ENCODE measurements around the gene ASCC1. TPM values are rescaled to one million over a fixed set of nuclear protein-coding genes. Genes with fewer than 3 reads are reported as not detected.

ASCC1 gene
- total and polyA plus RNA-seq, 2 donors (not counting 3 experiments of a cell fraction or from before 2014, with no cell fraction given) = 16.0 to 24.9 TPM

- no peak for TF ChIP-seq CTCF (IDR thresholded peaks at IDR 0.05; ENCODE audit: extremely low read depth in 1 of 2, insufficient read depth in 1 of 2, low read depth in 1 of 2, low read length in 2 of 2)
- no peak for TF ChIP-seq MAX (IDR thresholded peaks at IDR 0.05; ENCODE audit: insufficient read depth, insufficient read length)
- no peak for TF ChIP-seq MYC (IDR thresholded peaks at IDR 0.05; ENCODE audit: low read depth, low read length)
- no peak for TF ChIP-seq GATA2 (IDR thresholded peaks at IDR 0.05; ENCODE audit: insufficient read depth, insufficient read length, low read depth, low read length)
- no peak for TF ChIP-seq POLR2AphosphoS5 (IDR thresholded peaks at IDR 0.05; ENCODE audit: insufficient read depth, low read depth, low read length)
- TF ChIP-seq EZH2 (IDR thresholded peaks at IDR 0.05; ENCODE audit: borderline replicate concordance, low read depth, low read length, severe bottlenecking) = no peak
- TF ChIP-seq JUN (IDR thresholded peaks at IDR 0.05; ENCODE audit: borderline replicate concordance, insufficient read depth, insufficient read length, low read depth) = no peak
- no peak for TF ChIP-seq POLR2A (IDR thresholded peaks at IDR 0.05; ENCODE audit: low read depth, low read length)
- no peak for TF ChIP-seq FOS (IDR thresholded peaks at IDR 0.05; ENCODE audit: borderline replicate concordance, insufficient read depth, low read length)
- dilution Hi-C loops (cut with MboI; ENCODE audit: extremely low pct_ligation_motif_present, low sequenced_read_pairs) (no loop called here), intact Hi-C loops (cut with micrococcal nuclease) (no loop called here)
- FAIRE-seq = no peak
- Histone ChIP-seq H3K9ac (replicated peaks; ENCODE audit: extremely low read depth, insufficient read depth, low read length) (no peak overlapping the region), H4K20me1 (replicated peaks; ENCODE audit: control insufficient read depth, extremely low read depth, insufficient read depth, low read length) (no peaks in the 10 kb centered on the region), H3K36me3 (ENCODE audit: control insufficient read depth in 2 of 2, extremely low read depth in 1 of 2, insufficient read depth in 2 of 2, low read length in 2 of 2) (no peaks in the 10 kb centered on the region), H2AFZ (ENCODE audit: low read depth, low read length) (no peak overlapping the region), H3K4me3 (replicated peaks in 1 of 3; ENCODE audit: insufficient read depth in 1 of 3, low read depth in 1 of 3, low read length in 3 of 3) (no peak overlapping the region), H3K4me2 (ENCODE audit: insufficient read depth, low read length) (peak overlapping the region; percentile 76), H3K9me1 (replicated peaks; ENCODE audit: control insufficient read depth, extremely low read depth, insufficient read depth, low read length) (no peaks in the 10 kb centered on the region), H3K4me1 (ENCODE audit: control insufficient read depth, extremely low read depth, insufficient read depth, low read length) (peaks cover 17% of the 10 kb centered on the region), H3K9me3 (replicated peaks; ENCODE audit: control insufficient read depth, insufficient read depth, low read length) (no peaks in the 10 kb centered on the region), H3K27me3 (ENCODE audit: control insufficient read depth in 2 of 2, insufficient read depth in 2 of 2, low read length in 2 of 2) (no peaks in the 10 kb centered on the region), H3K27ac (ENCODE audit: insufficient read depth, low read depth, low read length) (no peak overlapping the region), H3K79me2 (ENCODE audit: control insufficient read depth, insufficient read depth, low read length) (no peaks in the 10 kb centered on the region)
- ChIA-PET POLR2A (interaction anchor here (0.7 kb wide), 1 partner anchor 59 kb away, joined by 9 read pairs; no protein-coding TSS in a partner anchor), CTCF (interaction anchor here (0.6 to 2.4 kb wide), 4 partner anchors 9 to 135 kb away, joined by 3 to 11 read pairs (median 6); no protein-coding TSS in a partner anchor)
- BruUV-seq (replicated peaks) = no TSS peak
- no peak for DNase-seq (ENCODE audit: low read depth, low spot score)
Measured at GRCh38 chr10:72261784-72262404, 45.8 kb upstream of the ASCC1 start.
